CD4-positive, alpha-beta T cell (primary cell): ENCODE results near the gene MPC2. TPM values are rescaled to one million over a fixed set of nuclear protein-coding genes. Genes with fewer than 3 reads are reported as not detected.
"Not testable (repeated sequence)": the region's sequence is repeated elsewhere in the genome, so short reads cannot be mapped to it uniquely, and the experiment has no call there.

Source experiments
- ATAC-seq: fragments of 200-7000 bp; cut with Tn5 transposase; one replicate; pipeline ENCODE4 v1.10.0; 2022; ENCODE audit warnings: mild to moderate bottlenecking; ENCODE audit not compliant: poor library complexity
- CTCF ChIA-PET: fragments of 350-600 bp; sonication (Branson Sonifier 250); formaldehyde crosslinking; loops from one replicate; lab custom pipeline; 2021; ENCODE audit warnings: antibody characterized with exemption, inconsistent platforms; lab: Charles Lee
- POLR2A ChIA-PET: fragments of 350-600 bp; sonication (Branson Sonifier 250); formaldehyde crosslinking; loops from one replicate; lab custom pipeline; 2021; ENCODE audit warnings: antibody characterized with exemption, inconsistent platforms; lab: Charles Lee
- DNase-seq, 14 experiments: peaks; one replicate each; pipeline ENCODE4 v3.0.0-alpha.2; 2013 to 2020; ENCODE audit warnings: mixed read lengths in 2 of 14
- H3K27ac ChIP-seq, 2 donors: one replicate each; pipeline versions ENCODE4 v1.5.1 to v1.7.0; 2013; ENCODE audit warnings: low read length in 2 of 2, low read depth in 1 of 2, mild to moderate bottlenecking in 1 of 2
- H3K27me3 ChIP-seq, 2 experiments: 1 replicate in 1 of 2; 2 replicates in 1 of 2; pipeline versions ENCODE4 v1.6.1 to v1.7.0; 2013; ENCODE audit warnings: low read length in 2 of 2, control low read depth in 1 of 2, mild to moderate bottlenecking in 1 of 2, moderate library complexity in 1 of 2; ENCODE audit not compliant: insufficient read depth in 2 of 2, control insufficient read depth in 1 of 2
- H3K36me3 ChIP-seq: one replicate; pipeline ENCODE4 v1.6.1; 2013; ENCODE audit warnings: low read length, control low read depth; ENCODE audit not compliant: insufficient read depth
- H3K4me1 ChIP-seq: one replicate; pipeline ENCODE4 v1.6.1; 2013; ENCODE audit warnings: low read length, control low read depth; ENCODE audit not compliant: insufficient read depth
- H3K4me3 ChIP-seq: one replicate; pipeline ENCODE4 v1.5.1; 2013; ENCODE audit warnings: mild to moderate bottlenecking, low read length, moderate library complexity
- H3K9me3 ChIP-seq, 2 experiments: 1 replicate in 1 of 2; 2 replicates in 1 of 2; pipeline versions ENCODE4 v1.6.1 to v1.7.0; 2013; ENCODE audit warnings: low read length in 2 of 2, mild to moderate bottlenecking in 2 of 2, control low read depth in 1 of 2, moderate library complexity in 1 of 2; ENCODE audit not compliant: control insufficient read depth in 1 of 2, insufficient read depth in 1 of 2
- H3K27ac Mint-ChIP-seq: one replicate; pipeline ENCODE4 v1.8.0; 2020; ENCODE audit warnings: mixed read lengths
- H3K27me3 Mint-ChIP-seq: one replicate; pipeline ENCODE4 v1.8.0; 2021; ENCODE audit warnings: mixed read lengths
- H3K36me3 Mint-ChIP-seq: one replicate; pipeline ENCODE4 v1.8.0; 2021; ENCODE audit warnings: low read depth, mixed read lengths
- H3K4me1 Mint-ChIP-seq: one replicate; pipeline ENCODE4 v1.8.0; 2021; ENCODE audit warnings: low read depth, mixed read lengths
- H3K4me3 Mint-ChIP-seq: one replicate; pipeline ENCODE4 v1.8.0; 2020; ENCODE audit warnings: mild to moderate bottlenecking, mixed read lengths
- H3K9me3 Mint-ChIP-seq: one replicate; pipeline ENCODE4 v1.8.0; 2020; ENCODE audit warnings: mixed read lengths
- intact Hi-C, 2 experiments: fragments of 100-400 bp; cut with DNase I in 1 of 2; cut with micrococcal nuclease in 1 of 2; formaldehyde crosslinking; loops; one replicate each; pipeline versions ENCODE4 v1.15.1 to v1.9.0; 2023 to 2025; cut with DNase I, micrococcal nuclease
- total RNA-seq, 174 experiments: library from RNA in 2 of 174; stranded (reverse) in 2 of 174; gene quantifications; one replicate each; pipeline ENCODE4 v1.2.3 and lab custom pipeline; 2021 to 2026
- TF ChIP-seq, protein P1 (sequence below): fragments of 200-600 bp; IDR thresholded peaks from one replicate; pipeline ENCODE4 v1.8.0; 2022; ENCODE audit warnings: antibody characterized with exemption, mild to moderate bottlenecking

The MPC2 gene
- total RNA-seq, 2 experiments from 2014 or later, result 54.4 to 54.8 TPM

DNA sequence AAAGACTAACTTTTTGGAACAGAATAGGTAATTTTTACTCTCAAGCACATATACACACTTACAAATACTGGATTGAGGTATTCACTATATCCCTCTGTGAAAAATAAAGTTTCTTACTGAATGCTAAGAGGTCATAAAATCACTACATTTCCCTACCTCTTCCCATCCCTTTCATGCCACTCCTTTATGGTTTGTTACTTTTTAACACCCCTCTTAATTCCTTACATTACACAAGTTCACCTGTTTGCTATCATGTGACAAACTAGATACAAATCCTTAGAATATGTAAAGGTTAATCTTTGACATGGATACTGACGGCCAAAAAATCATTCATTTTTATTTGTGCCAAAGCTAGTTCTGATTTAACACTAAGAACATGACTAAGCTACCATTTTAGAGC, 7.1 kb downstream of the MPC2 start:
- Mint-ChIP-seq H3K27me3 (no peaks in the 10 kb centered on the region), H3K9me3 (no peaks in the 10 kb centered on the region), H3K4me1 (peaks cover 42% of the 10 kb centered on the region), H3K27ac (no peak overlapping the region), H3K4me3 (no peak overlapping the region), H3K36me3 (no peaks in the 10 kb centered on the region)
- ChIA-PET POLR2A (interaction anchor here (1.3 kb wide), 1 partner anchor 19 kb away, joined by 5 read pairs; no protein-coding TSS in a partner anchor), CTCF (no interaction called here)
- TF ChIP-seq, protein P1, sequence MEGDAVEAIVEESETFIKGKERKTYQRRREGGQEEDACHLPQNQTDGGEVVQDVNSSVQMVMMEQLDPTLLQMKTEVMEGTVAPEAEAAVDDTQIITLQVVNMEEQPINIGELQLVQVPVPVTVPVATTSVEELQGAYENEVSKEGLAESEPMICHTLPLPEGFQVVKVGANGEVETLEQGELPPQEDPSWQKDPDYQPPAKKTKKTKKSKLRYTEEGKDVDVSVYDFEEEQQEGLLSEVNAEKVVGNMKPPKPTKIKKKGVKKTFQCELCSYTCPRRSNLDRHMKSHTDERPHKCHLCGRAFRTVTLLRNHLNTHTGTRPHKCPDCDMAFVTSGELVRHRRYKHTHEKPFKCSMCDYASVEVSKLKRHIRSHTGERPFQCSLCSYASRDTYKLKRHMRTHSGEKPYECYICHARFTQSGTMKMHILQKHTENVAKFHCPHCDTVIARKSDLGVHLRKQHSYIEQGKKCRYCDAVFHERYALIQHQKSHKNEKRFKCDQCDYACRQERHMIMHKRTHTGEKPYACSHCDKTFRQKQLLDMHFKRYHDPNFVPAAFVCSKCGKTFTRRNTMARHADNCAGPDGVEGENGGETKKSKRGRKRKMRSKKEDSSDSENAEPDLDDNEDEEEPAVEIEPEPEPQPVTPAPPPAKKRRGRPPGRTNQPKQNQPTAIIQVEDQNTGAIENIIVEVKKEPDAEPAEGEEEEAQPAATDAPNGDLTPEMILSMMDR, result no peak
- DNase-seq, result no peak
- Histone ChIP-seq H3K27me3 (no peaks in the 10 kb centered on the region), H3K27ac (no peak overlapping the region), H3K36me3 (no peaks in the 10 kb centered on the region), H3K4me3 (no peak overlapping the region), H3K4me1 (no peaks in the 10 kb centered on the region), H3K9me3 (no peaks in the 10 kb centered on the region)
- no peak for ATAC-seq
- intact Hi-C loops, result loop anchor here (10.0 kb wide), 4 partner anchors 135 to 1965 kb away; partner anchors contain the start of genes METTL18 (in 1 of the 2), POU2F1 (in 1 of the 2) and SCYL3 (in 1 of the 2)

DNA sequence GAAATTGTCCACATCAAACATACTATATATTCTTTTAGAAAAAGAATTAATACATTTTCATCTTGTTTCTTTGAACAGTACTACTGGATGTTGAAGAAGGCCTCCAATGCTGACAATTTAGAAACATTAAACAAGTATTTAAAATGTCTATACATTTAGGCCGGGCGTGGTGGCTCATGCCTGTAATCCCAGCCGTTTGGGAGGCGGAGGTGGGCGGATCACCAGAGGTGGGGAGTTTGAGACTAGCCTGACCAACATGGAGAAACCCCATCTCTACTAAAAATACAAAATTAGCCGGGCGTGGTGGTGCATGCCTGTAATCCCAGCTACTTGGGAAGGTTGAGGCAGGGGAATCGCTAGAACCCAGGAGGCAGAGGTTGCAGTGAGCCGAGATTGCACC, 8.0 kb downstream of the MPC2 start:
- H3K9me3 ChIP-seq, H3K27ac ChIP-seq, ATAC-seq, CTCF ChIA-PET, H3K9me3 Mint-ChIP-seq, DNase-seq, H3K4me1 ChIP-seq, H3K27ac Mint-ChIP-seq, H3K4me3 Mint-ChIP-seq, H3K36me3 Mint-ChIP-seq, intact Hi-C loops, H3K27me3 ChIP-seq, POLR2A ChIA-PET, H3K36me3 ChIP-seq, H3K27me3 Mint-ChIP-seq, H3K4me3 ChIP-seq: not testable (repeated sequence)
- H3K4me1 Mint-ChIP-seq, result peaks cover 34% of the 10 kb centered on the region

DNA sequence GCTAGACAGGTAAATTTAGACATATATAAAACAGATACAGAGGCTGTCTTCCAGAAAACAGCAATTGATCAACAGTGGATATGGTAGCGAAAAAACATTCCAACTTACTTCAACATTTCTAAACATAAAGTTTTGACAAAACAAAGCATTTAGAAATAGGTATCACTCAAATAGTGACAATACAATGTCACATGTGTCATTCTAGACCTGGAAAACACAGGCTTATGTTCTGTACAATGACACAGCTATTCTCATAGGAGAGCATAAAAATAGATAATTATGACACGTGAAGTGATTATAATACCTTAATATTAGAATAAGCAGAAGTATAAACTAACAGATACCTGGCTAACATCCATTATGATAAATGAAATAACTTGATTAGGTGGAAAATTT, 8.4 kb downstream of the MPC2 start:
- Mint-ChIP-seq H3K27me3 (no peaks in the 10 kb centered on the region), H3K4me1 (peaks cover 30% of the 10 kb centered on the region), H3K27ac (no peak overlapping the region), H3K9me3 (no peaks in the 10 kb centered on the region), H3K4me3 (no peak overlapping the region), H3K36me3 (peaks cover 8% of the 10 kb centered on the region)
- Histone ChIP-seq H3K27ac (no peak overlapping the region), H3K27me3 (no peaks in the 10 kb centered on the region), H3K9me3 (no peaks in the 10 kb centered on the region), H3K4me3 (no peak overlapping the region), H3K36me3 (peaks cover 3% of the 10 kb centered on the region), H3K4me1 (no peaks in the 10 kb centered on the region)
- no peak for ATAC-seq
- POLR2A ChIA-PET, result interaction anchor here (0.7 kb wide), 1 partner anchor 199 kb away, joined by 3 read pairs; no protein-coding TSS in a partner anchor
- intact Hi-C loops, result no loop called here
- no peak for DNase-seq
- CTCF ChIA-PET, result no interaction called here
- TF ChIP-seq, protein P1, result no peak
